ENCODE results near the gene SYCP2. TPM values are rescaled to one million over a fixed set of nuclear protein-coding genes. Genes with fewer than 3 reads are reported as not detected.
"Not testable (repeated sequence)": the region's sequence is repeated elsewhere in the genome, so short reads cannot be mapped to it uniquely, and the experiment has no call there.

Gene SYCP2
- total RNA-seq, 1 donor from 2014 or later: 1.7 TPM

GRCh38 chr20:59903621-59904020, 29.8 kb downstream of the SYCP2 start:
- no peak for DNase-seq

- DNase-seq: no peak
Measured at GRCh38 chr20:59902470-59902869, 31.0 kb downstream of the SYCP2 start.

- DNase-seq: no peak
Measured at GRCh38 chr20:59895908-59896307, 37.5 kb downstream of the SYCP2 start.

GRCh38 chr20:59891581-59891980, 41.9 kb downstream of the SYCP2 start:
- no peak for DNase-seq

GRCh38 chr20:59890035-59890434, 43.4 kb downstream of the SYCP2 start:
- not testable (repeated sequence) for DNase-seq

GRCh38 chr20:59888050-59888449, 45.4 kb downstream of the SYCP2 start:
- DNase-seq: no peak

- no peak for DNase-seq
Measured at GRCh38 chr20:59884494-59884893, 48.9 kb downstream of the SYCP2 start.

- DNase-seq: no peak
Measured at GRCh38 chr20:59880198-59880597, 53.2 kb downstream of the SYCP2 start.

- no peak for DNase-seq
Measured at GRCh38 chr20:59873409-59873808, 60.0 kb downstream of the SYCP2 start.

GRCh38 chr20:59871096-59871495, 62.3 kb downstream of the SYCP2 start:
- DNase-seq: no peak

GRCh38 chr20:59866338-59866737, 67.1 kb downstream of the SYCP2 start:
- no peak for DNase-seq

- DNase-seq: no peak
Measured at GRCh38 chr20:59864726-59865125, 68.7 kb downstream of the SYCP2 start.

GRCh38 chr20:59863058-59863457, 70.4 kb downstream of the SYCP2 start:
- DNase-seq: no peak

- no peak for DNase-seq
Measured at GRCh38 chr20:59861401-59861800, 72.0 kb downstream of the SYCP2 start.

GRCh38 chr20:59858425-59858824, 75.0 kb downstream of the SYCP2 start:
- DNase-seq: no peak

- no peak for DNase-seq
Measured at GRCh38 chr20:59857966-59858365, 75.5 kb downstream of the SYCP2 start.

- not testable (repeated sequence) for DNase-seq
Measured at GRCh38 chr20:59856941-59857340, 76.5 kb downstream of the SYCP2 start.

- not testable (repeated sequence) for DNase-seq
Measured at GRCh38 chr20:59856526-59856925, 76.9 kb downstream of the SYCP2 start.

- DNase-seq: peak; percentile 64
Measured at GRCh38 chr20:59850018-59850641, 83.3 kb downstream of the SYCP2 start.

GRCh38 chr20:59848182-59848581, 85.3 kb downstream of the SYCP2 start:
- no peak for DNase-seq

GRCh38 chr20:59845472-59845871, 88.0 kb downstream of the SYCP2 start:
- DNase-seq: no peak

- DNase-seq: no peak
Measured at GRCh38 chr20:59839400-59839799, 94.0 kb downstream of the SYCP2 start.

GRCh38 chr20:59837623-59838394, 95.6 kb downstream of the SYCP2 start:
- DNase-seq: no peak

- DNase-seq: no peak
Measured at GRCh38 chr20:59836767-59837166, 96.7 kb downstream of the SYCP2 start.

All from dermis blood vessel endothelial cell (primary cell).